ENCODE data around the gene MED13L.
A peak's percentile ranks its signal among the peaks of the same experiment; 100 is the strongest.
"Not testable (repeated sequence)": the region's sequence is repeated elsewhere in the genome, so short reads cannot be mapped to it uniquely, and the experiment has no call there.

Gene MED13L

DNA sequence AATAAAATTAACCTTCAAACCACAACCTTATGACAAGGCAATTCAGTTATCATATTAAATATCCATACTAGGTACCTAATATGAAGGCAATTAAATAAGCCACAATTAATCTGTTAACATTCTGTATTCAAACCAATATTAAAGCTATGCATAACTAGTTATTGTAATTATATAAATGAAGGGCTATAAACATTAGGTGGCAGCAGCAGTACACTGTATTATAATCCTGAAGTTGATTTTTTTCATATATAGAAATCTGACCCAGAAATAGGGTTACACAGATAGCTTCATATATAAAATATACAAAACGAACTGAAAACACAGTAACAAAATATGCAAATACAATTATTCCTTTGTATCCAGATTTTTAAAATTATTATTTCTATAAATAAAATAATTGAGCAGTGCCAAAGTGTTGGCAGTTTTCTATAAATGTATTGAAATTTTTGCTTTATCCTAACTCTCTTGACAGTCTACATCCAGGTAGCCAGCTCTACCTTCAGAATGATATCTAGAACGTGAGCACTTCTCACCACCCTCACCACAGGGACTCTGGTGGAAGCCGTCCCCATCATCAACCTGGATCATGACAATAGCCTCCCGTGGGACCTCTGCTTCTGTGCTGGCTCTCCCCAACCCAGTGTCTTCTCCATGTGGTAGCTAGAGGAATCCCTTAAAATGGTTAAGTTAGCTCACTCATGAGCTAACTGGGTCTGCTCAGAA is 136.2 kb downstream of the MED13L start:
- Mint-ChIP-seq H3K4me3 (no peak overlapping the region), H3K36me3 (ENCODE audit: low read depth) (no peaks in the 10 kb centered on the region), H3K27ac (no peak overlapping the region), H3K27me3 (no peaks in the 10 kb centered on the region), H3K4me1 (ENCODE audit: low read depth) (peaks cover 62% of the 10 kb centered on the region), H3K9me3 (no peaks in the 10 kb centered on the region)
- intact Hi-C loops (cut with micrococcal nuclease), result no loop called here

DNA sequence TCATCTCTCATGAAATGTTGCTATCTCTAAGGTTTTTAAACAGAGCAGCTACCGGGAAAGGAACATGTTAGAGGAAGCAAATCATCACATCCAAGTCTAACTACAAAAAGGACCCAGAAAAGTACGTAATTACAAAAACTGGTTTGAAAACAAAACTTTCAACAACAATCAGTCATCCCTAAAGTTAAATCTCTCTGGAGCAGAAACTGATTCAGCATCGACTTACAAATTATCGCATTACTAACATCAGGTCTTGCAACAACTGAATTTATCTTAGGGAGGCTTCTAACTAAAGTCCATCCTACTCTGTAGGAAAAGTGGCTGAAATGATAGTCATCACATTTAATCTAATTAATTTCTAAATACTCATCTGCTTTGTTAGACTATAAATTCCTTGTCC is 137.0 kb downstream of the MED13L start:
- no peaks in the 10 kb centered on the region for H3K36me3 Mint-ChIP-seq (ENCODE audit: low read depth)
- H3K9me3 Mint-ChIP-seq, result no peaks in the 10 kb centered on the region
- no peaks in the 10 kb centered on the region for H3K27me3 Mint-ChIP-seq
- no peak overlapping the region for H3K27ac Mint-ChIP-seq
- intact Hi-C loops (cut with micrococcal nuclease), result no loop called here
- peaks cover 67% of the 10 kb centered on the region for H3K4me1 Mint-ChIP-seq (ENCODE audit: low read depth)
- H3K4me3 Mint-ChIP-seq, result no peak overlapping the region

DNA sequence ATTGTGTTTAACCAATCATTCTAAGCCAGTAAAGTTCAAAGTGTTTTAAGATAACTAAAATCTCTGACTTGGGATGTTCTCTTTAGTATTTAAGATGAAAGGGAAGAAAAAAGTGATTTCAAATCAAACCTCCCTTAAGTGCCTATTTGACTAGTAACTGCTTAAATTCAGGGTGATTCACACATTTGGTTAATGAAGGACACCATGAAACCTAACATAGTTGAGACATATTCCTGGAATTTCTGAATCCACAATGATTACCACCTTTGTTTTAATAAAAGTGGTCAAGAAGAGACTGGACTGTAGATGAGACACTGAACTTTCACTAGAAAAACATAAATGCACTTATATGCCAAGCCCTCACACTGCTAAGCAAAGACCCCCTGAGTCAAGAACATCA is 138.7 kb downstream of the MED13L start:
- H3K4me1 Mint-ChIP-seq (ENCODE audit: low read depth), result peaks cover 67% of the 10 kb centered on the region
- intact Hi-C loops (cut with micrococcal nuclease), result no loop called here
- no peak overlapping the region for H3K4me3 Mint-ChIP-seq
- no peaks in the 10 kb centered on the region for H3K9me3 Mint-ChIP-seq
- no peak overlapping the region for H3K27ac Mint-ChIP-seq
- H3K36me3 Mint-ChIP-seq (ENCODE audit: low read depth), result no peaks in the 10 kb centered on the region
- no peaks in the 10 kb centered on the region for H3K27me3 Mint-ChIP-seq

DNA sequence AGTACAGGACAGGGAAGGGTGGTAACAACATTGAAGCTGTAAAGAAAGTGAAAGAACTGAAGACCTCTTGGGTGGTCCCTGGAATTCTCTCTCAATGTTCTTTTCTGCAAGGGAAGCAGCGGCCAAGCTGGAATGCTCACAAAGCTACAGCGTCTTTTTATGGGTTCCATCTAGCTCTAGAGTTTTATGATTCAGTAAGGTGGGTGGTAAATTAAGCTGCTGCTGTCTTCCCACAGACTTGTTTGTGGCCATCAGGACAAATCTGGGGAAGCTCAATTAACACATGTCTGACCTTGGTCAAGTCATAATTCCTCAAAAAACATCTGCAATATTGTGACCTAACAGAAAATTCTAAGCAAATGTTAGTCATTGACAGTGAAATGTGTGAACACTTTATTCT is 139.1 kb downstream of the MED13L start:
- Mint-ChIP-seq H3K36me3 (ENCODE audit: low read depth) (no peaks in the 10 kb centered on the region), H3K4me1 (ENCODE audit: low read depth) (peaks cover 67% of the 10 kb centered on the region), H3K27ac (no peak overlapping the region), H3K27me3 (no peaks in the 10 kb centered on the region), H3K9me3 (no peaks in the 10 kb centered on the region), H3K4me3 (no peak overlapping the region)
- intact Hi-C loops (cut with micrococcal nuclease), result no loop called here

DNA sequence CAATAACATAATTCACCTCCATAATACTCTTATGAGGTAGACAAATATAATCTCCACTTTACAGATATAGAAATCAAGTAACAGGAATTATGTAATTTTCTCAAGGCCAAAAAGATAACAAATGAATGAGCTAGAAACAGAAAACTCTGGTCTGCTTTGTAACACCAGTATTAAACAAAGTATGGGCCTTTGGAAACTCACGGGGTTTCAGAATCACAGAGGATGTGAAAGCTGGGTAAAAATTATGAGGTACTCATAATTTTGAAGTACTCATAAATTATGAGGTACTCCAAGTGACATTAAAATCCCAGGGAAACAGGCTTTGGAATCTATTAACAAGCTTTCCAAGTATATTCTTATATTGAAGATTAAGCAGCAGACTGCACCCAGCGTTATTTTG is 140.2 kb downstream of the MED13L start:
- Mint-ChIP-seq H3K27me3 (no peaks in the 10 kb centered on the region), H3K27ac (no peak overlapping the region), H3K9me3 (no peaks in the 10 kb centered on the region), H3K4me1 (ENCODE audit: low read depth) (peaks cover 71% of the 10 kb centered on the region), H3K4me3 (no peak overlapping the region), H3K36me3 (ENCODE audit: low read depth) (no peaks in the 10 kb centered on the region)
- intact Hi-C loops (cut with micrococcal nuclease), result no loop called here

DNA sequence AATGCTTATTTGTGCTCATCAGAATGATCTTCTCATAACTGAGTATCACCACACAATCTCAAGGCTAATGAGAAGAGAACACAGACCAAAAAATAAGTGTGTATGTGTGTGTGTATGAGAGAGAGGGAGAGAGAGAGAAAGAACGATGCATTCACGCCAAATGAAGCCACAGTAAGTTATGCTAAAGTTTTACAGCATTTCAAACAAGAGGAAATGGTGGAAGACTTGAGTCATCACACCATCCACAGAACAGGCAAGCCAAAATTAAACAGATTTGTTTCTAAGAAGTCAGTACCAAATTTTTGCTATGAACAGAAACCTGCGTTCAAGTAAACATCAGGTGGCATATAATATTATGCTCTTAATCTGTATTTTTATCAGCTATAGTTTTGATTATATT is 141.2 kb downstream of the MED13L start:
- H3K4me3 Mint-ChIP-seq, result no peak overlapping the region
- peaks cover 65% of the 10 kb centered on the region for H3K4me1 Mint-ChIP-seq (ENCODE audit: low read depth)
- H3K9me3 Mint-ChIP-seq, result no peaks in the 10 kb centered on the region
- H3K27me3 Mint-ChIP-seq, result no peaks in the 10 kb centered on the region
- intact Hi-C loops (cut with micrococcal nuclease), result no loop called here
- no peak overlapping the region for H3K27ac Mint-ChIP-seq
- H3K36me3 Mint-ChIP-seq (ENCODE audit: low read depth), result no peaks in the 10 kb centered on the region

DNA sequence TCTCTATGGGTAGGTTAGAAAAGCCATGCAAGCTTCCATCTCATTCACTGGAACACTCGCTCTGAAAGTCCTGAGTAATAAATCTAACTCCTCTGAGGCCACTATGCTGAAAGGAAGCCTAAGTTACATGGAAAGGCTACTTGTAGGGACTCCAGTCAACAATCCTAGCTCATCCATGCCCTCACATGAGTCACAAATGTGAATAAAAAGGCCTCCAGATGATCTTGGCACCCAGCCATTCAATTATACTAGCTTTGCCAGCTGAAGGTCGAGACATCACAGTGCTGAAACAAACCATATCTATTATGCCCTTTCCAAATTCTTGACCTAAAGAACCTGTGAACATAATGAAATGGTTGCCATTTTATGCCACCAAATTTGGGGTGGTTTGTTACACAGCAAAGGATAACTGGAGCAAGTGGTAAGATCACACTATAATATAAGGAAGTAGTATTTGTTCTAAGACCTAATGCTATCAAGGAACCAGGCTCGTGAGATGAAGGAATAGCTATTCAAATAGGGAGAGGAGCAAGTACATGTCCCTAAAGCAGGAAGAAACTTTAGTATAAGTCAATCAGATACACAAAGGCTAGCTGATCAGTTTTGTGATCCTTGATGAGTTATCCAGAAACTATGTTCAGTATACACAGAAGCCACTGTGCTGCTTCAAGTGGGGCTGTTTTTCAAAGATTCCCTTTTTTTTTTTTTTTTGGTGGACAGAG is 142.1 kb downstream of the MED13L start:
- no peaks in the 10 kb centered on the region for H3K36me3 Mint-ChIP-seq (ENCODE audit: low read depth)

DNA sequence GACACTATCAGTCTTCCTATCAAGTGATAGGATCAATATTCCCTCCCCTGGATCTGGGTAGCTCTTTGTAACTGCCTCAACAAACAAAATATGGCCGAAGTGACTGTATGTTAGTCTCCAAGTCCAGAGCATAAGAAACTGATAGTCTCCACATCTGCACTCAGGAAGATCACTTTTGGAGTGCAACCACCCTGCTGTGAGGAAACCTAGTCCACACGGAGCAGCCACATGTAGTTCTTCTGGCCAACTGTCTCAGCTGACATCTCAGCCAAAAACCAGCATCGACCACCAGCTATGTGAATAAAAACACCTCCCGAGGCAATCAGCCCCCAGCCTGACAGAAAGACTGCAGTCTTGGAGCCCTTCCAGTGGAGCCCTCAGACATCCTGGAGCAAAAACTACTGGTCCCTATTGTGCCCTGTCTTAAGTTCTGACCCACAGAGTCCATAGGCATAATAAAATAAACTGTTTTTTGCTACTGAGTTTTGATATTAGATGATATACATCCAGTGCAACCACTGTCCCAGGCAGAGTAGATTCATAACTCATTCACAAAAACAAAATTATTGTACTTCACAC is 143.8 kb downstream of the MED13L start:
- peak overlapping the region; percentile 21 for H3K27ac Mint-ChIP-seq
- peaks cover 60% of the 10 kb centered on the region for H3K4me1 Mint-ChIP-seq (ENCODE audit: low read depth)
- intact Hi-C loops (cut with micrococcal nuclease), result no loop called here
- no peaks in the 10 kb centered on the region for H3K36me3 Mint-ChIP-seq (ENCODE audit: low read depth)
- no peaks in the 10 kb centered on the region for H3K27me3 Mint-ChIP-seq
- no peaks in the 10 kb centered on the region for H3K9me3 Mint-ChIP-seq
- no peak overlapping the region for H3K4me3 Mint-ChIP-seq

More for the DNA sequence above, 142.1 kb downstream of the MED13L start:
- no peaks in the 10 kb centered on the region for H3K27me3 Mint-ChIP-seq
- H3K4me3 Mint-ChIP-seq, result no peak overlapping the region
- no peak overlapping the region for H3K27ac Mint-ChIP-seq
- intact Hi-C loops (cut with micrococcal nuclease), result no loop called here
- H3K4me1 Mint-ChIP-seq (ENCODE audit: low read depth), result peaks cover 71% of the 10 kb centered on the region
- H3K9me3 Mint-ChIP-seq, result no peaks in the 10 kb centered on the region

DNA sequence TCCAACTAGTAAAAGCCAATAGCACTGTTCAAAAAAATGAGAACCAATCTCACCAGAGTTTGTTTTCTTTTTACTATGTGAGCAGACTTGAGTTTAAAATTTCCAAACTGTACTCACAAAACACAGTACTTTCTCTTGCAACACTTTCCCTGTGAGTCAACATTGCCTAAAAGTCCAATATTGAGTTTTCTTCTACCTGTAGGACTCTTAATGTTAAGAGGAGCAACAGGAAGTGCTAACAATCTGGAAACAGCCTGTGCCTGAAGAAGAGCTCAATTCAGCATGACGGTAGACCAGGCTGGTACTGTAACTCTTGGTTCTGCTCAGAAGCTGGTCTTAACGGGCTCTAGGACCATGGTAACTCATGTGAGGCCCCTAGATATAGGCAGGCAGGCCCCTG is 144.3 kb downstream of the MED13L start:
- H3K4me3 Mint-ChIP-seq, result no peak overlapping the region
- H3K4me1 Mint-ChIP-seq (ENCODE audit: low read depth), result peaks cover 55% of the 10 kb centered on the region

DNA sequence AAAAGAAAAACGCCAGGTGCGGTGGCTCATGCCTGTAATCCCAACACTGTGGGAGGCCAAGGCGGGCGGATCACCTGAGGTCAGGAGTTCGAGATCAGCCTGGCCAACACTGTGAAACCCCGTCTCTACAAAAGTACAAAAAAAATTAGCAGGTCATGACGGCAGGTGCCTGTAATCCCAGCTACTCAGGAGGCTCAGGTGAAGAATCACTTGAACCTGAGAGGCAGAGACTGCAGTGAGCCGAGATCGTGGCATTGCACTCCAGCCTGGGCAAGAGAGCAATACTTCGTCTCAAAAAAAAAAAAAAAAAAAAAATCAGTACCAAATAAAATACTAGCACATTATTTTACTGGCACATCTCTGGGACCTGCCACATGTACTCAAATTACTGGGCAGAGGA is 145.5 kb downstream of the MED13L start:
- H3K4me3 Mint-ChIP-seq; H3K27ac Mint-ChIP-seq; intact Hi-C loops (cut with micrococcal nuclease); H3K27me3 Mint-ChIP-seq; H3K36me3 Mint-ChIP-seq (ENCODE audit: low read depth); H3K9me3 Mint-ChIP-seq: not testable (repeated sequence)
- H3K4me1 Mint-ChIP-seq (ENCODE audit: low read depth), result peaks cover 56% of the 10 kb centered on the region

More for the DNA sequence above, 144.3 kb downstream of the MED13L start:
- H3K9me3 Mint-ChIP-seq, result no peaks in the 10 kb centered on the region
- H3K27ac Mint-ChIP-seq, result peak overlapping the region; percentile 21
- no peaks in the 10 kb centered on the region for H3K36me3 Mint-ChIP-seq (ENCODE audit: low read depth)
- H3K27me3 Mint-ChIP-seq, result no peaks in the 10 kb centered on the region
- intact Hi-C loops (cut with micrococcal nuclease), result no loop called here

DNA sequence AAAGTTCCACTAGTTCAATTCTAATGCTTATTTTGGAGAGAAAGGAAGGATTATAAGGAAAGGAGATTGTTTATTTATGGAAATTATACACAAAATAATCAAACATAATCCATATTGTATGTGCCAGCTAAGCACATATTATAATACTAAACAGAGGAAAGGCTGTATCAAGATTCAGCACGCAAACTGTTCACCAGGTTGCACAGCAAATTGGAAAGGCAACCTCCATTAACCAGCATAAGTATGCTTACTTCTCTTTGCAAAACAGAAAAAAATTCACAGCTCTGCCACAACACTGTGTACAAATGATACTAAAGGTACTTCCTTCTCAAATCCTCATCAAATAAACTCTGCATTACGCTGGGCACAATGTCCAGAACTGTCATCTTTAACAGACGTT is 146.3 kb downstream of the MED13L start:
- Mint-ChIP-seq H3K9me3 (no peaks in the 10 kb centered on the region), H3K4me3 (no peak overlapping the region), H3K36me3 (ENCODE audit: low read depth) (no peaks in the 10 kb centered on the region), H3K4me1 (ENCODE audit: low read depth) (peaks cover 55% of the 10 kb centered on the region), H3K27ac (no peak overlapping the region), H3K27me3 (no peaks in the 10 kb centered on the region)
- intact Hi-C loops (cut with micrococcal nuclease), result no loop called here

DNA sequence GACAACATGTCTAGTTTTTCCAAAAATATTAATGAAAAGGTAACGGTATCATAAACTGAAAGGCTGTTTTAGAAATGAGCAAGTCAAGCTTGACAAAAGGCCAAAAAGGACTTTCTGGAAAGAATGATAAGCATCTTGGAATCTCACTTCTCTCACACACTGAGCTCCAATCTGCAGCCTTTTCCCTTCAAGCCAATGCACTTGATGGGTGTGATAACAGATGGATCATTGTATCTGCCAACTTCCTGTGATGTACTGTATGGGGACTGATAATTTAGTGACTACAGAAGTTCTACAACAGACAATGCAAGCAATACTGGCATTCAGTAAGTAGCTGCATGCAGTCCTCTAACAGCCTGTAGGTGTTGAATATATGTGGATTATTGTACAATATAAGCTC is 147.1 kb downstream of the MED13L start:
- Mint-ChIP-seq H3K27ac (no peak overlapping the region), H3K4me1 (ENCODE audit: low read depth) (peaks cover 55% of the 10 kb centered on the region), H3K36me3 (ENCODE audit: low read depth) (no peaks in the 10 kb centered on the region), H3K27me3 (no peaks in the 10 kb centered on the region), H3K4me3 (no peak overlapping the region), H3K9me3 (no peaks in the 10 kb centered on the region)
- intact Hi-C loops (cut with micrococcal nuclease), result no loop called here

DNA sequence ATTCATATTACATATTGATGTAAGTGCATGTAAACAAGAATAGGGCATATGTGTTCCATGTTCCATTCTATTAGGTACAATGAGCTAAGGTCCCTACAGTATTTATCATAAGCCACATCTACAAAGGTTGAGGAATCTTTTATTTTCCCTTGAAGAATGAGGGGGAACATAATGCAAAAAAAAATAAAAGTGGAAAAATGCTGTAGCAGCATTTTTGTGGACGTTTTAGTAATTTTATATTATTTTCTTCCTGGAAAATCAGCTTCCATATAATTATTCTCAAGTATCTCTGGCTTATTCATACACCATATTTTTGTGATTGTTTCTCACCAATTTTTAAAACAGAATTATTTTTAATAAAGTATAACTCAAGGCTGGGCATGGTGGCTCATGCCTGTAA is 148.7 kb downstream of the MED13L start:
- Mint-ChIP-seq H3K4me1 (ENCODE audit: low read depth) (peaks cover 46% of the 10 kb centered on the region), H3K4me3 (no peak overlapping the region), H3K27ac (no peak overlapping the region), H3K27me3 (no peaks in the 10 kb centered on the region), H3K36me3 (ENCODE audit: low read depth) (no peaks in the 10 kb centered on the region), H3K9me3 (no peaks in the 10 kb centered on the region)
- intact Hi-C loops (cut with micrococcal nuclease), result no loop called here

DNA sequence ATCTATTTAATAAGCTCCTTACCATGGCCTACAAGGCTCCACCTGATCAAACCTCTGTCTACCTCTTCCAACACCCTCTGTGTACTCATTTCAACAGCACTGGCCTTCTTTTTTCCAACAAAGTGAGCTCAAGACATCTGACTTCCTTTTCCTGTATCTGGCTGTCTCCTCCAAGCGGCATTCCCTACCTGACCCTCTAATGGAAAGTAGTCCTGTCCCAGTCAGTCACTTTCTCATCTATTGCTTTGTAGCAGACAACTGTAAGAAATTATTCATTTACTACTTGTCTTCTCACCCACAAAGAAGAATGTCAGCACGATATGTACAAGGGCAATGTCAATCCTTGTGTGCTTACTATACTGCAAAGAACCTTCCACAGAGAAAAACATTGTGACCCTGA is 149.6 kb downstream of the MED13L start:
- H3K27ac Mint-ChIP-seq, result no peak overlapping the region

More for the DNA sequence above, 149.6 kb downstream of the MED13L start:
- Mint-ChIP-seq H3K4me3 (no peak overlapping the region), H3K9me3 (no peaks in the 10 kb centered on the region), H3K4me1 (ENCODE audit: low read depth) (peaks cover 44% of the 10 kb centered on the region), H3K27me3 (no peaks in the 10 kb centered on the region), H3K36me3 (ENCODE audit: low read depth) (no peaks in the 10 kb centered on the region)
- intact Hi-C loops (cut with micrococcal nuclease), result no loop called here
